IMR-90 (cell line): ENCODE measurements around the gene TULP4. TPM values are rescaled to one million over a fixed set of nuclear protein-coding genes. Genes with fewer than 3 reads are reported as not detected.

ENCODE experiments used
- ATAC-seq: fragments of 200-7000 bp; cut with Tn5 transposase; 2 replicates; pipeline ENCODE4 v1.9.1; 2020; ENCODE audit warnings: low read depth, mild to moderate bottlenecking, moderate library complexity
- BruUV-seq: library from RNA; stranded (reverse); fragments of 400-500 nt; replicated peaks from 2 replicates; lab custom pipeline; 2021; lab: Mats Ljungman, UMichigan
- CTCF ChIA-PET: fragments of 300-600 bp; formaldehyde crosslinking; extraction: SDS; loops from one replicate; lab custom pipeline; 2021; ENCODE audit warnings: antibody characterized with exemption; lab: Yijun Ruan, JAX
- POLR2A ChIA-PET: fragments of 300-600 bp; sonication (Branson Sonifier 250); formaldehyde crosslinking; loops from one replicate; lab custom pipeline; 2022; ENCODE audit warnings: antibody characterized with exemption; ENCODE audit not compliant: unreplicated experiment; lab: Charles Lee
- DNase-seq: peaks from one replicate; pipeline ENCODE4 v3.0.0; 2013
- H2AFZ ChIP-seq: replicated peaks from 2 replicates; pipeline ENCODE3; 2013; ENCODE audit warnings: low read length, mild to moderate bottlenecking; ENCODE audit not compliant: poor library complexity
- H2AK5ac ChIP-seq: 2 replicates; pipeline ENCODE4 v1.6.1; 2013; ENCODE audit warnings: low read depth, low read length, inconsistent platforms
- H2AK9ac ChIP-seq: replicated peaks from 2 replicates; pipeline ENCODE3; 2013; ENCODE audit warnings: mild to moderate bottlenecking, low read depth, low read length, moderate library complexity; ENCODE audit not compliant: poor library complexity
- H2BK120ac ChIP-seq: 2 replicates; pipeline ENCODE4 v1.6.1; 2013; ENCODE audit warnings: low read depth, low read length, inconsistent platforms
- H2BK15ac ChIP-seq: 3 replicates; pipeline ENCODE4 v1.6.1; 2013; ENCODE audit warnings: low read depth, low read length, inconsistent platforms
- H2BK20ac ChIP-seq: 2 replicates; pipeline ENCODE4 v1.6.1; 2013; ENCODE audit warnings: low read depth, mild to moderate bottlenecking, inconsistent platforms, low read length, moderate library complexity
- H2BK5ac ChIP-seq: 2 replicates; pipeline ENCODE4 v1.6.1; 2013; ENCODE audit warnings: mild to moderate bottlenecking, low read depth, low read length, inconsistent platforms; ENCODE audit not compliant: poor library complexity, severe bottlenecking
- H3K14ac ChIP-seq: replicated peaks from 2 replicates; pipeline ENCODE4 v1.6.1; 2013; ENCODE audit warnings: low read depth, low read length, inconsistent platforms
- H3K18ac ChIP-seq: 2 replicates; pipeline ENCODE4 v1.6.1; 2013; ENCODE audit warnings: low read depth, low read length, control low read depth
- H3K23ac ChIP-seq: 2 replicates; pipeline ENCODE4 v1.6.1; 2013; ENCODE audit warnings: low read depth, low read length, inconsistent platforms
- H3K27ac ChIP-seq: 2 replicates; pipeline ENCODE4 v1.5.1; 2013; ENCODE audit warnings: mild to moderate bottlenecking, control low read depth, low read length; ENCODE audit not compliant: insufficient read depth
- H3K27me3 ChIP-seq: 2 replicates; pipeline ENCODE4 v1.6.1; 2013; ENCODE audit warnings: low read length; ENCODE audit not compliant: control insufficient read depth, insufficient read depth
- H3K36me3 ChIP-seq: 2 replicates; pipeline ENCODE4 v1.6.1; 2013; ENCODE audit warnings: low read length, mixed read lengths; ENCODE audit not compliant: control insufficient read depth, insufficient read depth
- H3K4ac ChIP-seq: 2 replicates; pipeline ENCODE4 v1.6.1; 2013; ENCODE audit warnings: low read depth, low read length, inconsistent platforms
- H3K4me1 ChIP-seq: 2 replicates; pipeline ENCODE4 v1.6.1; 2013; ENCODE audit warnings: low read length, mixed read lengths; ENCODE audit not compliant: control insufficient read depth, insufficient read depth
- H3K4me2 ChIP-seq: 2 replicates; pipeline ENCODE4 v1.6.1; 2013; ENCODE audit warnings: low read depth, mild to moderate bottlenecking, control low read depth, low read length, moderate library complexity
- H3K4me3 ChIP-seq: 2 replicates; pipeline ENCODE4 v1.5.1; 2013; ENCODE audit warnings: low read depth, mild to moderate bottlenecking, control low read depth, low read length, moderate library complexity; ENCODE audit not compliant: insufficient read depth
- H3K56ac ChIP-seq: 2 replicates; pipeline ENCODE4 v1.6.1; 2013; ENCODE audit warnings: low read length, inconsistent platforms; ENCODE audit not compliant: insufficient read depth; ENCODE audit errors: extremely low read depth
- H3K79me1 ChIP-seq, 2 experiments: 2 replicates each; pipeline ENCODE4 v1.6.1; 2013; ENCODE audit warnings: low read length in 2 of 2, inconsistent platforms in 1 of 2, low read depth in 1 of 2
- H3K9ac ChIP-seq: 2 replicates; pipeline ENCODE4 v1.6.1; 2013; ENCODE audit warnings: low read depth, low read length, control low read depth
- H3K9me1 ChIP-seq: 2 replicates; pipeline ENCODE4 v1.6.1; 2013; ENCODE audit warnings: low read length, inconsistent platforms; ENCODE audit not compliant: insufficient read depth
- H3K9me3 ChIP-seq: 2 replicates; pipeline ENCODE4 v1.6.1; 2013; ENCODE audit warnings: low read length; ENCODE audit not compliant: control insufficient read depth, insufficient read depth
- H4K20me1 ChIP-seq: 2 replicates; pipeline ENCODE4 v1.6.1; 2013; ENCODE audit warnings: low read length, inconsistent platforms; ENCODE audit not compliant: insufficient read depth
- H4K5ac ChIP-seq: 2 replicates; pipeline ENCODE4 v1.6.1; 2013; ENCODE audit warnings: mild to moderate bottlenecking, low read depth, low read length, control low read depth
- H4K8ac ChIP-seq, 2 experiments: 2 replicates each; pipeline ENCODE4 v1.6.1; 2013; ENCODE audit warnings: low read depth in 2 of 2, low read length in 2 of 2, control low read depth in 1 of 2, inconsistent platforms in 1 of 2
- H4K91ac ChIP-seq: 2 replicates; pipeline ENCODE4 v1.6.1; 2013; ENCODE audit warnings: low read depth, low read length, inconsistent platforms; ENCODE audit not compliant: insufficient read depth
- CEBPB ChIP-seq: IDR thresholded peaks from 2 replicates; pipeline ENCODE4 v1.6.1; 2012; ENCODE audit warnings: low read depth, low read length, improper control_type of control experiment
- CHD1 ChIP-seq: IDR thresholded peaks from 2 replicates; pipeline ENCODE4 v1.6.1; 2012; ENCODE audit warnings: low read depth, low read length, improper control_type of control experiment
- ELK1 ChIP-seq: fragments of 150-350 bp; IDR thresholded peaks from 2 replicates; pipeline ENCODE4 v1.6.1; 2016; ENCODE audit warnings: low read depth, mild to moderate bottlenecking, low read length, moderate library complexity, borderline replicate concordance
- MAFK ChIP-seq: IDR thresholded peaks from 2 replicates; pipeline ENCODE4 v1.6.1; 2012; ENCODE audit warnings: low read depth, low read length, improper control_type of control experiment
- MAZ ChIP-seq: IDR thresholded peaks from 2 replicates; pipeline ENCODE4 v1.6.1; 2012; ENCODE audit warnings: low read depth, mild to moderate bottlenecking, low read length, improper control_type of control experiment, moderate library complexity, borderline replicate concordance
- NFE2L2 ChIP-seq: fragments of 150-350 bp; IDR thresholded peaks from 2 replicates; pipeline ENCODE4 v1.6.1; 2016; ENCODE audit warnings: low read depth, mild to moderate bottlenecking, low read length
- RCOR1 ChIP-seq: IDR thresholded peaks from 2 replicates; pipeline ENCODE4 v1.6.1; 2012; ENCODE audit warnings: mild to moderate bottlenecking, low read length, improper control_type of control experiment; ENCODE audit not compliant: insufficient replicate concordance
- RFX5 ChIP-seq: IDR thresholded peaks from 2 replicates; pipeline ENCODE4 v1.8.0; 2012; ENCODE audit warnings: low read depth, mild to moderate bottlenecking, low read length, moderate library complexity
- SMC3 ChIP-seq: fragments of 150-350 bp; IDR thresholded peaks from 2 replicates; pipeline ENCODE4 v1.6.1; 2016; ENCODE audit warnings: low read depth, mild to moderate bottlenecking, antibody characterized with exemption, low read length, moderate library complexity
- WGBS, 2 experiments: methylation state at CpG; one replicate each; pipeline versions ENCODE4 v1.1.5 to v1.1.7; 2013; ENCODE audit warnings: missing lambda C conversion rate in 2 of 2; ENCODE audit not compliant: insufficient read length in 1 of 2; ENCODE audit errors: extremely low coverage in 2 of 2; 5-methylcytosine and 5-hydroxymethylcytosine counted together
- dilution Hi-C: fragments of 300-500 bp; cut with HindIII; formaldehyde crosslinking; loops from one replicate; pipeline ENCODE4 v1.14.3; 2018; ENCODE audit warnings: low sequenced_read_pairs; ENCODE audit not compliant: unreplicated experiment
- in situ Hi-C: fragments of 300-500 bp; cut with MboI; formaldehyde crosslinking; loops from 3 replicates; pipeline ENCODE4 v1.14.3; 2019; ENCODE audit warnings: low sequenced_read_pairs, inconsistent platforms, mixed read lengths
- intact Hi-C: fragments of 100-400 bp; cut with micrococcal nuclease; formaldehyde crosslinking; loops from 2 replicates; pipeline ENCODE4 v1.10.0; 2022
- polyA plus RNA-seq, 3 experiments: library from polyadenylated mRNA; depleted of rRNA; stranded (reverse); fragments of >200 nt; gene quantifications; 2 replicates each; pipeline ENCODE4 v1.2.3, GENCODE V29; 2012; ENCODE audit warnings: low replicate concordance in 1 of 3
- total RNA-seq: library from RNA; depleted of rRNA; stranded (reverse); fragments of >200 nt; gene quantifications from 2 replicates; pipeline ENCODE4 v1.2.3, GENCODE V29; 2012
- TF ChIP-seq, protein P1 (sequence below): conservative IDR thresholded peaks from 2 replicates; pipeline ENCODE4 v1.5.1; 2012; ENCODE audit warnings: mild to moderate bottlenecking, low read depth, low read length, improper control_type of control experiment

Gene TULP4
- total and polyA plus RNA-seq, 2 of the 4 experiments (the other 2 are of a cell fraction), result 8.1 to 30.6 TPM

DNA sequence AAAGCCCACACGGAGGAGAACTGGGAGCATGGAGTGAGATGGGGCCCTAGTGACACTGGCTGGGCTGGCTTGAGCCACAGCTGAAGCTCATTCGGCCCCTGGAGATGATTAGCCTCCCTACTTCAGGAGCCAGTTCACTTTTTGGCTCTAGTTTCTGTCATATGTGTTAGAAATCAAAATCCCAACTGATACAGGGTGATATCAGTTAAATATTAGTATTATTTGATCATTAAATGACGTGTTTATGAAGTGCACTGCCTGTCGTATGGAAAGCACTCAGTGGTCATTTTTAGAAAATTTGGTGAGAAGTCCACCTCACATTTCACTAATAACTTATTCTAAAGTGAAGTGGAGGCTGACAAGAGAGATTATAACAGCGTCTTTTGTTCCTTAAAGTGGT lies 59.0 kb downstream of the TULP4 start:
- no peak overlapping the region for H3K4me3 ChIP-seq
- TF ChIP-seq MAFK (no peak), CHD1 (no peak), ELK1 (no peak), CEBPB (no peak), SMC3 (no peak), NFE2L2 (no peak), RCOR1 (no peak), RFX5 (no peak), MAZ (no peak)
- TF ChIP-seq, protein P1, sequence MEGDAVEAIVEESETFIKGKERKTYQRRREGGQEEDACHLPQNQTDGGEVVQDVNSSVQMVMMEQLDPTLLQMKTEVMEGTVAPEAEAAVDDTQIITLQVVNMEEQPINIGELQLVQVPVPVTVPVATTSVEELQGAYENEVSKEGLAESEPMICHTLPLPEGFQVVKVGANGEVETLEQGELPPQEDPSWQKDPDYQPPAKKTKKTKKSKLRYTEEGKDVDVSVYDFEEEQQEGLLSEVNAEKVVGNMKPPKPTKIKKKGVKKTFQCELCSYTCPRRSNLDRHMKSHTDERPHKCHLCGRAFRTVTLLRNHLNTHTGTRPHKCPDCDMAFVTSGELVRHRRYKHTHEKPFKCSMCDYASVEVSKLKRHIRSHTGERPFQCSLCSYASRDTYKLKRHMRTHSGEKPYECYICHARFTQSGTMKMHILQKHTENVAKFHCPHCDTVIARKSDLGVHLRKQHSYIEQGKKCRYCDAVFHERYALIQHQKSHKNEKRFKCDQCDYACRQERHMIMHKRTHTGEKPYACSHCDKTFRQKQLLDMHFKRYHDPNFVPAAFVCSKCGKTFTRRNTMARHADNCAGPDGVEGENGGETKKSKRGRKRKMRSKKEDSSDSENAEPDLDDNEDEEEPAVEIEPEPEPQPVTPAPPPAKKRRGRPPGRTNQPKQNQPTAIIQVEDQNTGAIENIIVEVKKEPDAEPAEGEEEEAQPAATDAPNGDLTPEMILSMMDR, result no peak
- H3K79me1 ChIP-seq, result peaks cover 12 to 36% of the 10 kb centered on the region in 2 experiments
- no peak overlapping the region for H3K56ac ChIP-seq
- H4K5ac ChIP-seq, result no peak overlapping the region
- no peak overlapping the region for H2AK9ac ChIP-seq
- H3K4me1 ChIP-seq, result no peaks in the 10 kb centered on the region; the same call in 1 of the 2 replicates
- H2BK120ac ChIP-seq, result no peak overlapping the region
- in situ Hi-C loops (no loop called here), dilution Hi-C loops (no loop called here), intact Hi-C loops (no loop called here)
- H3K14ac ChIP-seq, result no peak overlapping the region
- no peak overlapping the region for H3K23ac ChIP-seq
- H2BK5ac ChIP-seq, result no peak overlapping the region
- H2BK15ac ChIP-seq, result no peak overlapping the region
- no peak overlapping the region for H2BK20ac ChIP-seq
- BruUV-seq, result no TSS peak
- ATAC-seq (no peak), DNase-seq (no peak)
- no peaks in the 10 kb centered on the region for H3K9me3 ChIP-seq
- ChIA-PET POLR2A (no interaction called here), CTCF (no interaction called here)
- H4K91ac ChIP-seq, result no peak overlapping the region
- no peaks in the 10 kb centered on the region for H3K36me3 ChIP-seq
- H3K18ac ChIP-seq, result no peak overlapping the region
- no peak overlapping the region for H3K4ac ChIP-seq
- no peak overlapping the region for H2AFZ ChIP-seq
- peaks cover 8% of the 10 kb centered on the region for H3K9me1 ChIP-seq
- no peak overlapping the region for H2AK5ac ChIP-seq
- H4K8ac ChIP-seq, result no peak overlapping the region
- no CpG with 5 or more reads among the region's 5 CpGs for WGBS, 2 experiments
- H4K20me1 ChIP-seq, result peaks cover 8% of the 10 kb centered on the region; the same call in 1 of the 2 replicates
- H3K9ac ChIP-seq, result no peak overlapping the region
- no peak overlapping the region for H3K4me2 ChIP-seq
- no peaks in the 10 kb centered on the region for H3K27me3 ChIP-seq
- no peak overlapping the region for H3K27ac ChIP-seq
